Body of pancreas (tissue), 4 donors: ENCODE measurements around the gene SLC16A5.

Experiments used
- POLR2A ChIP-seq, 3 donors: fragments of 450-650 bp; IDR thresholded peaks; one replicate each; pipeline ENCODE4 v1.6.1; 2016; ENCODE audit warnings: antibody characterized with exemption in 3 of 3, mild to moderate bottlenecking in 2 of 3
- TF ChIP-seq, protein P1 (sequence below), 7 experiments: fragments of 450-650 bp in 4 of 7; fragments of 200-600 bp in 3 of 7; sonication (generic) in 3 of 7; IDR thresholded peaks; one replicate each; pipeline ENCODE4 v1.5.1; 2016 to 2019; ENCODE audit warnings: antibody characterized with exemption in 7 of 7

DNA sequence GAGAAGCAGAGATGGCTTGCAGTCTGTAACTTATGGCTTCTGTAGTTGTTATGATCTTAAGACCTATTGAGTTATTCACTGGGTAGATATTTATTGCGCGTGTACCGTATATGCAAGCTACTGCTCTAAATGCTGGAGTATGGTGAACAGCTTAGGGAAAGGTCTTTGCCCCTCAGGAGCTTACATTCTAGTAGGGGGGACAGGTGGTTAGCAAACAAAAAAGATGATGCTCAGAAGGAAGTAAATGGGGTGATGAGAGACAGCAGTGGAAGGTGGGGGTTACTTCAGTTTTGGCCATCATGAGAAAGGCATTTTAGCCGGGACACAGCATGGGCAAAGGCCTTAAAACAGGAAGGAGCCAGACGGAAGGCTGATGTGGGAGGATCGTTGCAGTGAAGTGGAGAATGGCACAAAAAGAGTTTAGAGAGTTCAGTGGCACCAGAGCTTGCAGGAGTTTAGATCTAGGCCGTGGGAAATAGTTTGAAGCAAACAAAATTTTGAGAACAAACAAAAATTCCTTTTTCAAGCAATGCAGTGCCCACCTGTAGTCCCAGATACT, 24.1 kb downstream of the SLC16A5 start:
- TF ChIP-seq, protein P1, sequence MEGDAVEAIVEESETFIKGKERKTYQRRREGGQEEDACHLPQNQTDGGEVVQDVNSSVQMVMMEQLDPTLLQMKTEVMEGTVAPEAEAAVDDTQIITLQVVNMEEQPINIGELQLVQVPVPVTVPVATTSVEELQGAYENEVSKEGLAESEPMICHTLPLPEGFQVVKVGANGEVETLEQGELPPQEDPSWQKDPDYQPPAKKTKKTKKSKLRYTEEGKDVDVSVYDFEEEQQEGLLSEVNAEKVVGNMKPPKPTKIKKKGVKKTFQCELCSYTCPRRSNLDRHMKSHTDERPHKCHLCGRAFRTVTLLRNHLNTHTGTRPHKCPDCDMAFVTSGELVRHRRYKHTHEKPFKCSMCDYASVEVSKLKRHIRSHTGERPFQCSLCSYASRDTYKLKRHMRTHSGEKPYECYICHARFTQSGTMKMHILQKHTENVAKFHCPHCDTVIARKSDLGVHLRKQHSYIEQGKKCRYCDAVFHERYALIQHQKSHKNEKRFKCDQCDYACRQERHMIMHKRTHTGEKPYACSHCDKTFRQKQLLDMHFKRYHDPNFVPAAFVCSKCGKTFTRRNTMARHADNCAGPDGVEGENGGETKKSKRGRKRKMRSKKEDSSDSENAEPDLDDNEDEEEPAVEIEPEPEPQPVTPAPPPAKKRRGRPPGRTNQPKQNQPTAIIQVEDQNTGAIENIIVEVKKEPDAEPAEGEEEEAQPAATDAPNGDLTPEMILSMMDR (IDR thresholded peaks at IDR 0.05), result no peak
- TF ChIP-seq POLR2A (IDR thresholded peaks at IDR 0.05), result no peak
